AG04449 (cell line): ENCODE data around the gene BANP.
"Not testable (repeated sequence)": the region's sequence is repeated elsewhere in the genome, so short reads cannot be mapped to it uniquely, and the experiment has no call there.

Experiments used
- CTCF ChIA-PET: fragments of 350-600 bp; formaldehyde crosslinking; extraction: SDS; loops from one replicate; lab custom pipeline; 2021; ENCODE audit warnings: antibody characterized with exemption; lab: Yijun Ruan, JAX
- POLR2A ChIA-PET: fragments of 400-600, 350-600 bp; formaldehyde crosslinking; extraction: SDS; loops from one replicate; lab custom pipeline; 2020; ENCODE audit warnings: antibody characterized with exemption, inconsistent platforms; lab: Yijun Ruan, JAX
- DNase-seq: peaks from one replicate; pipeline ENCODE4 v3.0.0-alpha.2; 2010; ENCODE audit warnings: low read depth, low spot score
- H3K4me3 ChIP-seq: 2 replicates; pipeline ENCODE4 v1.5.1; 2011; ENCODE audit warnings: low read depth, mild to moderate bottlenecking, control low read depth, low read length
- CTCF ChIP-seq: IDR thresholded peaks from one replicate; pipeline ENCODE4 v1.5.1; 2011; ENCODE audit warnings: mild to moderate bottlenecking, moderate library complexity, low read length, control low read depth, inconsistent platforms; ENCODE audit not compliant: insufficient read depth; ENCODE audit errors: missing control alignments

Gene BANP

GRCh38 chr16:88071908-88072307, 120.7 kb downstream of the BANP start:
- DNase-seq = no peak
- TF ChIP-seq CTCF = no peak
- no peak overlapping the region for H3K4me3 ChIP-seq
- CTCF ChIA-PET = no interaction called here
- POLR2A ChIA-PET = no interaction called here

GRCh38 chr16:88072571-88073001, 121.4 kb downstream of the BANP start:
- TF ChIP-seq CTCF = no peak
- no peak for DNase-seq
- POLR2A ChIA-PET = no interaction called here
- no peak overlapping the region for H3K4me3 ChIP-seq
- CTCF ChIA-PET = no interaction called here

GRCh38 chr16:88073201-88073721, 122.0 kb downstream of the BANP start:
- no peak for DNase-seq
- TF ChIP-seq CTCF = no peak
- H3K4me3 ChIP-seq = no peak overlapping the region
- POLR2A ChIA-PET = no interaction called here
- CTCF ChIA-PET = no interaction called here

- POLR2A ChIA-PET = no interaction called here
- CTCF ChIA-PET = no interaction called here
These were observed 122.8 kb downstream of the BANP start for GRCh38 chr16:88074041-88074440.

GRCh38 chr16:88076211-88076931, 125.1 kb downstream of the BANP start:
- ChIA-PET POLR2A (no interaction called here), CTCF (interaction anchor here (2.2 kb wide), 1 partner anchor 12 kb away, joined by 6 read pairs; no protein-coding TSS in a partner anchor)
- TF ChIP-seq CTCF = no peak

More at GRCh38 chr16:88074041-88074440, 122.8 kb downstream of the BANP start:
- TF ChIP-seq CTCF = no peak
- DNase-seq = no peak
- no peak overlapping the region for H3K4me3 ChIP-seq

GRCh38 chr16:88076932-88077320, 125.7 kb downstream of the BANP start:
- DNase-seq, H3K4me3 ChIP-seq, POLR2A ChIA-PET: not testable (repeated sequence)
- CTCF ChIA-PET = interaction anchor here (2.2 kb wide), 1 partner anchor 13 kb away, joined by 6 read pairs; no protein-coding TSS in a partner anchor

More at GRCh38 chr16:88076211-88076931, 125.1 kb downstream of the BANP start:
- no peak for DNase-seq
- H3K4me3 ChIP-seq = no peak overlapping the region
